Type B pancreatic cell (in vitro differentiated cells): ENCODE measurements around the gene SLC5A2. TPM values are rescaled to one million over a fixed set of nuclear protein-coding genes. Genes with fewer than 3 reads are reported as not detected.
"Not testable (repeated sequence)": the region's sequence is repeated elsewhere in the genome, so short reads cannot be mapped to it uniquely, and the experiment has no call there.

Experiments
- DNase-seq: peaks from one replicate; pipeline ENCODE4 v3.0.0; 2021; ENCODE audit warnings: mixed read lengths; ENCODE audit not compliant: unreplicated experiment; ENCODE audit errors: extremely low spot score
- H3K27ac Mint-ChIP-seq: 2 replicates; pipeline ENCODE4 v1.8.0; 2021; ENCODE audit warnings: mild to moderate bottlenecking, mixed read lengths
- H3K27me3 Mint-ChIP-seq: 2 replicates; pipeline ENCODE4 v1.8.0; 2021; ENCODE audit warnings: mixed read lengths
- H3K36me3 Mint-ChIP-seq: 2 replicates; pipeline ENCODE4 v1.8.0; 2021; ENCODE audit warnings: mixed read lengths
- H3K4me1 Mint-ChIP-seq: one replicate; pipeline ENCODE4 v1.8.0; 2021; ENCODE audit warnings: mixed read lengths; ENCODE audit not compliant: unreplicated experiment
- H3K4me3 Mint-ChIP-seq: 2 replicates; pipeline ENCODE4 v1.8.0; 2021; ENCODE audit warnings: mild to moderate bottlenecking, mixed read lengths
- H3K9me3 Mint-ChIP-seq: 2 replicates; pipeline ENCODE4 v1.8.0; 2021; ENCODE audit warnings: mixed read lengths
- CTCF ChIP-seq: fragments of 200-600 bp; sonication (generic); conservative IDR thresholded peaks from 2 replicates; pipeline ENCODE4 v1.5.0; 2021; ENCODE audit warnings: antibody characterized with exemption, mild to moderate bottlenecking
- total RNA-seq: library from RNA; stranded (reverse); gene quantifications from 2 replicates; pipeline ENCODE4 v1.2.1, GENCODE V29; 2021; ENCODE audit warnings: low replicate concordance

Gene SLC5A2
- total RNA-seq, 1 donor from 2014 or later, result 0.41 TPM

GRCh38 chr16:31476303-31477219, 6.4 kb upstream of the SLC5A2 start:
- DNase-seq, result no peak
- no peaks in the 10 kb centered on the region for H3K9me3 Mint-ChIP-seq
- no peak for TF ChIP-seq CTCF
- H3K4me1 Mint-ChIP-seq, result peaks cover 8% of the 10 kb centered on the region
- H3K36me3 Mint-ChIP-seq, result peaks cover 5% of the 10 kb centered on the region
- H3K4me3 Mint-ChIP-seq, result peak overlapping the region; percentile 86
- H3K27ac Mint-ChIP-seq, result peak overlapping the region; percentile 36
- peaks cover 53% of the 10 kb centered on the region for H3K27me3 Mint-ChIP-seq

GRCh38 chr16:31477220-31478216, 5.4 kb upstream of the SLC5A2 start:
- Mint-ChIP-seq H3K36me3 (peaks cover 5% of the 10 kb centered on the region), H3K4me1 (peaks cover 5% of the 10 kb centered on the region), H3K4me3 (peak overlapping the region; percentile 86), H3K27ac (peak overlapping the region; percentile 66), H3K27me3 (peaks cover 58% of the 10 kb centered on the region), H3K9me3 (no peaks in the 10 kb centered on the region)
- DNase-seq, result no peak
- TF ChIP-seq CTCF, result peak; percentile 52

GRCh38 chr16:31478956-31479355, 4.0 kb upstream of the SLC5A2 start:
- no peaks in the 10 kb centered on the region for H3K36me3 Mint-ChIP-seq
- no peak overlapping the region for H3K27ac Mint-ChIP-seq
- peak overlapping the region; percentile 9 for H3K4me3 Mint-ChIP-seq
- H3K4me1 Mint-ChIP-seq, result no peaks in the 10 kb centered on the region
- no peaks in the 10 kb centered on the region for H3K9me3 Mint-ChIP-seq
- no peak for TF ChIP-seq CTCF
- H3K27me3 Mint-ChIP-seq, result peaks cover 56% of the 10 kb centered on the region
- no peak for DNase-seq

GRCh38 chr16:31479751-31480150, 3.2 kb upstream of the SLC5A2 start:
- Mint-ChIP-seq H3K9me3 (no peaks in the 10 kb centered on the region), H3K27ac (no peak overlapping the region), H3K4me3 (no peak overlapping the region), H3K27me3 (peaks cover 54% of the 10 kb centered on the region), H3K4me1 (no peaks in the 10 kb centered on the region), H3K36me3 (no peaks in the 10 kb centered on the region)
- DNase-seq, result no peak
- TF ChIP-seq CTCF, result no peak

- no peak for DNase-seq
- no peak overlapping the region for H3K4me3 Mint-ChIP-seq
- H3K27me3 Mint-ChIP-seq, result peaks cover 58% of the 10 kb centered on the region
- no peaks in the 10 kb centered on the region for H3K36me3 Mint-ChIP-seq
- TF ChIP-seq CTCF, result no peak
- H3K9me3 Mint-ChIP-seq, result no peaks in the 10 kb centered on the region
- H3K27ac Mint-ChIP-seq, result no peak overlapping the region
- no peaks in the 10 kb centered on the region for H3K4me1 Mint-ChIP-seq
These were observed 1.9 kb upstream of the SLC5A2 start for GRCh38 chr16:31480851-31481536.

- not testable (repeated sequence) for H3K4me3 Mint-ChIP-seq, H3K4me1 Mint-ChIP-seq, DNase-seq, H3K9me3 Mint-ChIP-seq, H3K27ac Mint-ChIP-seq, H3K36me3 Mint-ChIP-seq
- H3K27me3 Mint-ChIP-seq, result peaks cover 64% of the 10 kb centered on the region
These were observed 1.1 kb downstream of the SLC5A2 start for GRCh38 chr16:31484048-31484447.
